Ovary (tissue), 3 donors: ENCODE measurements around the gene GNG2.

ENCODE experiments used
- EP300 ChIP-seq: sonication (generic); formaldehyde crosslinking; IDR thresholded peaks from one replicate; pipeline ENCODE4 v1.6.1; 2017; ENCODE audit warnings: antibody characterized with exemption
- POLR2A ChIP-seq: fragments of 450-650 bp; IDR thresholded peaks from one replicate; pipeline ENCODE4 v1.6.1; 2017; ENCODE audit warnings: antibody characterized with exemption, mild to moderate bottlenecking, moderate library complexity
- TF ChIP-seq, protein P1 (sequence below), 3 donors: fragments of 450-650 bp in 2 of 3; fragments of 200-600 bp in 1 of 3; IDR thresholded peaks; one replicate each; pipeline versions ENCODE4 v1.5.1 to v1.8.0; 2016 to 2022; ENCODE audit warnings: antibody characterized with exemption in 3 of 3, mild to moderate bottlenecking in 1 of 3
- donor health status: DM: no; HTN: no; CAD: no.

DNA sequence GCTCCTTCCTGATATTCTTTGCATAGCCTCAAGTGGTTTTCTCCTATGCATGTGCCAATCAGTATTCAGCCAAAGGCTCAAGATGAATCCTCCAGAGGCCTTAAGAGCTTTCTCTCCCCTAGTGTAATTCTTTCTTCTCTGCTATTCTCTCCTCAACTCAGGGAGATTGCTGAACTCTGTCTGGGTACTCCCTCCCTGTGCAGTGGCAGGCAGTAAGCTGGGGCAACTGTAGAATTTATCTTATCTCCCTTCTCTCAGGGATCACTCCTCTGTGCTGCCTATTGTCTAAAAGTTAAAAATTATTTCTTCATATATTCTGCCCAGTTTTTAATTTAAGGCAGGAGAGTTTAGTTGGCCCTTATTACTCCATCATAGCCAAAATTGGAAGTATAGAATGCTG is 100.5 kb downstream of the GNG2 start:
- TF ChIP-seq POLR2A (no peak), EP300 (no peak)
- TF ChIP-seq, protein P1, sequence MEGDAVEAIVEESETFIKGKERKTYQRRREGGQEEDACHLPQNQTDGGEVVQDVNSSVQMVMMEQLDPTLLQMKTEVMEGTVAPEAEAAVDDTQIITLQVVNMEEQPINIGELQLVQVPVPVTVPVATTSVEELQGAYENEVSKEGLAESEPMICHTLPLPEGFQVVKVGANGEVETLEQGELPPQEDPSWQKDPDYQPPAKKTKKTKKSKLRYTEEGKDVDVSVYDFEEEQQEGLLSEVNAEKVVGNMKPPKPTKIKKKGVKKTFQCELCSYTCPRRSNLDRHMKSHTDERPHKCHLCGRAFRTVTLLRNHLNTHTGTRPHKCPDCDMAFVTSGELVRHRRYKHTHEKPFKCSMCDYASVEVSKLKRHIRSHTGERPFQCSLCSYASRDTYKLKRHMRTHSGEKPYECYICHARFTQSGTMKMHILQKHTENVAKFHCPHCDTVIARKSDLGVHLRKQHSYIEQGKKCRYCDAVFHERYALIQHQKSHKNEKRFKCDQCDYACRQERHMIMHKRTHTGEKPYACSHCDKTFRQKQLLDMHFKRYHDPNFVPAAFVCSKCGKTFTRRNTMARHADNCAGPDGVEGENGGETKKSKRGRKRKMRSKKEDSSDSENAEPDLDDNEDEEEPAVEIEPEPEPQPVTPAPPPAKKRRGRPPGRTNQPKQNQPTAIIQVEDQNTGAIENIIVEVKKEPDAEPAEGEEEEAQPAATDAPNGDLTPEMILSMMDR (IDR thresholded peaks at IDR 0.05) = no peak
